GM21576 (cell line): ENCODE data around the gene CROT.

Source experiments
- ATAC-seq: cut with Tn5 transposase; IDR thresholded peaks from one replicate; pipeline ENCODE4 v1.9.1; 2021; ENCODE audit warnings: mild to moderate bottlenecking, moderate library complexity; ENCODE audit not compliant: unreplicated experiment

The CROT gene

DNA sequence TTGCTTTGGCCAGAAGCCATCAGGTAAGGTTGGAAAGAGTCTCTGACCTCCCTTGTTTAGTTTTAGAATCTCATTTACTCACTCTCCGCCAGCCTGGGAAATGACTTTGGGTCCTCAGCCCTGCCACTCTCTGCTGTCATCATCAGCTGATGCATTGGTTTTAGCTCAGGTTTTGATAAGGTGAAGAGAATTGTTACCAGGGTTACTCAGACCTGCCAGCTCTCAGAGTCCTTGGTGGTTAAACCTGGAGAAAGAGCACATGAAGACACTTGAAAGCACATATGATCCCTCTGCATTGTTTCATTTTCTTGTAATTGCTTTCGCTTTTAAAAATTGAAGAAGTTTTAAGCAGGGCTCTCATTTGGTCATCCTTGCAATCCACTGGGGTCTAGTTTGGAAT is 4.0 kb upstream of the CROT start:
- ATAC-seq, result no peak

DNA sequence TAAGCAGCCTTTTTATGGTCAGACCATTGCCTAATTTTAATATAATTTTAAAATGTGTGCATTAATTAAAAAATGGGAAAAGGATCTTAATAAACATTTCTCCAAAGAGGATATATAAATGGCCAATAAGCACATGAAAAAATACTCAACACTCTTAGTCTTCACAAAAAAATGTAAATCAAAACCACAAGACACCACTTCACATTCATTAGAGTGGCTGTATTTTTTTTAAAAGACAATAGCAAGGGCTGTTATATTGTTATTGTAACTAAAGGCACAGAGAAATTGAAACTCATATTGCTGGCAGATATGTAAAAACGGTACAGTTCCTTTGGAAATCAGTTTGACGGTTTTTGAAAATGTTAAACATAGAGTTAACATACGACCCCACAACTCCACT is 3.2 kb upstream of the CROT start:
- ATAC-seq, result no peak

GRCh38 chr7:87344446-87344845 is 1.0 kb upstream of the CROT start:
- no peak for ATAC-seq

DNA sequence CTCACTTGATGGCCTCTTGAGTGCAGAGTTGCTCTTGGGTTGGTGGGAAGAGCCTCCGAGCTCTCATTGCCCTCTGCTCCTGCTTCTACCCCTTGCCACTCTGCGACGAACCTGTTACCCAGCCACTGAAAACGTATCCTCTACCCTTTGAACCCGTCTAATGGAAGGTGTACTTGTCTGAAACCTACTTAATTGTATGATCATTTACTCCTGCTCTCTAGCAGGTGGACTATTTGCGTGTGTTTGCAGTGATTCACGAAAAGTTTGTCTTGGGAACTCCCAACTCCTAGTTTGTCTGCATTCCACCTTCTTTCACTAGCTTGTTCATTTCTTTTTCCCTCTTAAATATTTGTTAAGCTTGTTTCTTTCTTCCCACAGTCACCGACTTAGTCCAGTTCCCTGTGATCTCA is 503 bp downstream of the CROT start:
- ATAC-seq, result peak; percentile 3

- no peak for ATAC-seq
These were observed 1.7 kb downstream of the CROT start for GRCh38 chr7:87347207-87347606.

- no peak for ATAC-seq
These were observed 2.2 kb downstream of the CROT start for GRCh38 chr7:87347664-87348063.

GRCh38 chr7:87354749-87355148 is 9.3 kb downstream of the CROT start:
- no peak for ATAC-seq

- ATAC-seq, result no peak
These were observed 11.0 kb downstream of the CROT start for GRCh38 chr7:87356448-87356847.

- no peak for ATAC-seq
These were observed 13.9 kb downstream of the CROT start for GRCh38 chr7:87359366-87359765.

DNA sequence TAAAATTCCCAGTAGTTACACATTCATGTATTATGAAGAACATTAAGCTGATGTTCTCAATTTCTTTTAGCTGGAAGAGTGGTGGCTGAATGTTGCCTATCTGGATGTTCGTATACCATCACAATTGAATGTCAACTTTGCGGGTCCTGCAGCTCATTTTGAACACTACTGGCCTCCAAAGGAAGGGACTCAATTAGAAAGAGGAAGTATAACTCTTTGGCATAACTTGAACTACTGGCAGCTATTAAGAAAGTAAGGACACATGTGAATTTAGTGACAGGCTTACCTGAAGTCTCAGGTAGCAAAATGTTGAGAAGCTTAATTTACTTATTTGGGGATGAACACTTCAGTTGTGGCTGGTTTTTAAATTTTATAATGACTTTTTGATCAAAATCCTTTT is 15.9 kb downstream of the CROT start:
- peak; percentile 47 for ATAC-seq

DNA sequence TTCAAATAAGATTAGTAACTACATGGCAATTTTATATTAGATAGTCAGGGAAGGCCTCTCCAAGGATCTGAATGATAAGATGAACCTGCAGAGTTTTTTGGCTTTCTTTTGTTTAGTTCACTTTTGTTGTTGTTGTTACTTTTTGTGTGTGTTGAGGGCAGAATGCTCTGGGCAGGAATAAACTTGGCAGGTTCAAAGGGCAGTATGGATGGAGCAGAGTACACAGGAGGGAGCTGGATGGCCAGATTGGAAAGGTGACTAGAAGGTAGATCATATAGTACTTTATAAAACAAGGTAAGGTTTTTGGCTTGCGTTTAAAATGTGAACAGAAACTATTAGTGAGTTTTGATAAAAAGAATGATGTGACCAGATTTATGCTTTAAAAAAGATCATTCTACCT is 17.9 kb downstream of the CROT start:
- ATAC-seq, result no peak

- ATAC-seq, result no peak
These were observed 18.8 kb downstream of the CROT start for GRCh38 chr7:87364246-87364645.

DNA sequence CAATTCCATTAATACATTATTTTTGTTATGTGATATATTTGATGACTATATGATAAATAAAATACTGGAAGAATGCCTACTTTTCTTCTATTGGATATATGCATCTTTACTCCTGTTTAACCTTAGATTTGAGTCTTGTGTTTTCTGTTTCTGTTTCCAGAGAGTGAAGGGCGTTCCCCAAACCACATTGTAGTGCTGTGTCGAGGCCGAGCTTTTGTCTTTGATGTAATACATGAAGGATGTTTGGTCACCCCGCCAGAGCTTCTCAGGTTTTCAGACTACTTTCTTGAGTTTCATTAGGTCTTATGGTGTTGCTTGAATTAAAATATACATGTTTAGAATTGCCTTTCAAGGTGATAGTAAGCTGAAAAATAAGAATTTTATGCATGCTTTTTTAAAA is 23.8 kb downstream of the CROT start:
- no peak for ATAC-seq

DNA sequence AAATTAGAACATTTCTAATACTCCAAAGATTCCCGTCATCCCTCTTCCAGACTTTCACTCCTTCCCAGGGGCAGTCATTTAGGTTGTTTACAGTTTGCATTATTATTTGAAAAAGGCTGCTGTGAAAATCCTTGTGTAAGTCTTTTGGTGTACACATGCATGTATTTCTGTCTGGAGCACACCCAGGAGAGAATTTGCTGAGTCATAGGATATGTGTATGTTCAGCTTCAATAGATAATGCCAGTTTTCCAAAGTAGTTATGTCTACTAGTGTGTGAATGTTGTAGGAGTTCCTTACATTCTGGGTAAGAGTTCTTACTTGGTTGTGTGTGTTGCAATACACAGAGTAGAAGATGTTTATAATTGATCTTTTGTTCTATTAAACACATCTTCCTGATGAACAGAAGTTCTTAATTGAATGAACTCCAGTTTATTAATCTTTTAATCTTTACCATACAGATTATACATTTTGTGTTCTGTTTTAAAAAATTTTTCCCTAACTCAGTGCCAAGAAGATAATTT is 25.3 kb downstream of the CROT start:
- no peak for ATAC-seq

GRCh38 chr7:87375662-87376435 is 30.4 kb downstream of the CROT start:
- ATAC-seq, result no peak

GRCh38 chr7:87380905-87381304 is 35.4 kb downstream of the CROT start:
- no peak for ATAC-seq

GRCh38 chr7:87391020-87391701 is 45.7 kb downstream of the CROT start:
- ATAC-seq, result no peak

GRCh38 chr7:87395442-87396020 is 50.1 kb downstream of the CROT start:
- no peak for ATAC-seq

DNA sequence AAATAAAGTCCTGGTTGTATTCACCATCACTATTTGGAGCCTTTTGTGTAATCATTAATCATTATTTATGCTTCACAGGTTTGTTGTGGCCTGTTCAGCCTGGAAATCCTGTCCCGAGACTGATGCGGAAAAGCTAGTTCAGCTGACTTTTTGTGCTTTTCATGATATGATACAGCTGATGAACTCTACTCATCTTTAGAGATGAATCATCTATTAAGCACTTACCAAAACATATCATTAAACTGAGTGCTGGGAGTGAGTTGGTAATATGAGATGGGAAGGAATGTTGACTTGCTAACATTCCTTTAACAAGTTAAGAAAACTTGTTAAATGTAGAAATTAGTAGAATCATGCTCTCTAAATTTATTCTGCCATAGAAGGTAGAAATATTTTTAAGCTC is 53.0 kb downstream of the CROT start:
- no peak for ATAC-seq

DNA sequence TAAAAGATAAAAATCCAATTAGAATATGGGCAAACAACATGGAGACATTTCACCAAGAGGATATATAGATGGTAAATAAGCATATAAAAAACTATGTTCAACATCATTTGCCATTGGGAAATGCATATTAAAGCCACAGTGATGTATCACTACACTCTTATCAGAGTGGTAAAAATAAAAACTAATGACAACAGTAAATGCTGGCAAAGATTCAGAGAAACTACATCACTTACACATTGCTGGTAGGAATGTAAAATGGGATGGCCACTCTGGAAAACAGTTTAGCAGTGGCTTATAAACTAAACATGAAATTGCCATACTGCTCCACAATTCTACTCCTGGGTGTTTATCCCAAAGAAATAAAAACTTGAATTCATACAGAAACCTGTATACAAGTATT is 59.2 kb downstream of the CROT start:
- no peak for ATAC-seq

DNA sequence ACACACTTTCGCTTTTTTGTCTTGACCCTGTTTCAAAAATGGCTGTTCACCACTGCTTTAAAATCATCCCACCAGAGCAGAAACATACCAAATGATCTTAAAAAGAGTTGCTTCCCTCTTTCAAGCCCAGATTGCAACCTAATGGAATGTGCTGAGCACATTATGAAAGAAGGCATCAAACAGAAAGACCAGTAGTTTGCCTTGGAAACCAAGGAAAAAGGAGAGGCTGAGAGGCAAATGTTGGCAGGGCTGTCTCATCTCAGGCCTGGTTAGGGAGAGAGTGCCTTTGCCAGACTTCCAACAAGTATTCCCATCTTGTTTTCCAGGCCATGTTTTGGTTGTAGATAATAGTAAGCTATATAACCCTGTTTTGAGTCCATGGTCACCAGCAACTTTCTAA is 65.7 kb downstream of the CROT start:
- ATAC-seq, result no peak

DNA sequence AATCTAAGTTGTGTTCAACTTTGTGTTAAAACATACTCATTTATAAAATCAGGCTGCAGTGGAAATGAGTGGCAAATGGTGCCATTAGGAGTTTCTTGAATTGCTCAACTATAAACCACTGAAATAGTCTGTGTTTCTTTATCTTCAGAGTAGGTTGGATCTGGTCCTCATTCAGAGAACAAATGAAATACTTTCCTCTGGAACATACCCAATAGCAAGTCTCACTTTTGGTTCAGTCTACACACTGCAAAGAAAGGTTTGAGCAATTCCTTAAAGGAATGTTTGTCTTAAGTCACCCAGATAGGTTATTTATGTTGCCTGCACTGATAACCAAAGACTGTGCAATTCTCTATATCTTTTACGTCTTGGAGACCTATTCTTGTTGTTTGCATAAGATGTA is 67.6 kb downstream of the CROT start:
- no peak for ATAC-seq
